Left lung (tissue), 14 donors: ENCODE data around the gene CWC27. TPM values are rescaled to one million over a fixed set of nuclear protein-coding genes. Genes with fewer than 3 reads are reported as not detected.
A peak's percentile ranks its signal among the peaks of the same experiment; 100 is the strongest.

ENCODE experiments used
- ATAC-seq: fragments of 200-7000 bp; cut with Tn5 transposase; one replicate; pipeline ENCODE4 v1.9.1; 2020; ENCODE audit warnings: moderate library complexity
- DNase-seq, 4 donors: peaks; one replicate each; pipeline ENCODE4 v3.0.0-alpha.2; 2013 to 2020
- H3K27ac ChIP-seq, 2 donors: fragments of 200-600 bp; sonication (generic) in 1 of 2; one replicate each; pipeline versions ENCODE4 v1.5.0 to v1.8.0; 2020 to 2021
- H3K27me3 ChIP-seq, 2 donors: fragments of 200-600 bp; sonication (generic) in 1 of 2; one replicate each; pipeline versions ENCODE4 v1.5.0 to v1.8.0; 2020 to 2021
- H3K36me3 ChIP-seq, 2 donors: fragments of 200-600 bp; sonication (generic) in 1 of 2; one replicate each; pipeline versions ENCODE4 v1.5.0 to v1.8.0; 2020 to 2021
- H3K4me1 ChIP-seq, 2 donors: fragments of 200-600 bp; one replicate each; pipeline ENCODE4 v1.8.0; 2021
- H3K4me3 ChIP-seq, 2 donors: fragments of 200-600 bp; sonication (generic) in 1 of 2; one replicate each; pipeline versions ENCODE4 v1.5.0 to v1.8.0; 2020 to 2021; ENCODE audit warnings: mild to moderate bottlenecking in 1 of 2
- H3K9me3 ChIP-seq, 2 donors: fragments of 200-600 bp; sonication (generic) in 1 of 2; one replicate each; pipeline versions ENCODE4 v1.5.0 to v1.8.0; 2020 to 2021
- CTCF ChIP-seq, 2 donors: fragments of 200-600 bp; sonication (generic) in 1 of 2; IDR thresholded peaks; one replicate each; pipeline versions ENCODE4 v1.5.0 to v1.8.0; 2021; ENCODE audit warnings: antibody characterized with exemption in 2 of 2
- intact Hi-C, 2 donors: fragments of 100-400 bp; cut with DNase I; formaldehyde crosslinking; loops; one replicate each; pipeline versions ENCODE4 v1.11.2 to v1.14.2; 2022
- long read RNA-seq, 12 donors: library from polyadenylated mRNA in 2 of 12; unstranded in 2 of 12; transcript quantifications; one replicate each; pipeline ENCODE4 v2.0.0 and lab custom pipeline, GENCODE V29; 2019 to 2026
- polyA plus RNA-seq, 6 donors: library from polyadenylated mRNA; unstranded; fragments of 120-200 nt; gene quantifications; one replicate each; pipeline ENCODE4 v1.2.1, GENCODE V29; 2013; ENCODE audit not compliant: insufficient read length in 6 of 6
- total RNA-seq, 2 donors: library from RNA; stranded (reverse); fragmentation: NEBNext Ultra II Directional; extraction: Animal tissue kit (Norgen Biotek cat#: 25700); gene quantifications; one replicate each; pipeline ENCODE4 v1.2.1, GENCODE V29; 2021
- donor health status: DM: no; HTN: yes; CAD: no.
- donor health status: DM: no; HTN: no; CAD: no.

The CWC27 gene
- total RNA-seq (10 to 100 TPM; 14.3 to 16.4 TPM), polyA plus RNA-seq (10 to 100 TPM; 32.4 to 45.4 (median 37.0) TPM)
- long read RNA-seq, donor 1, partial matches to known transcripts, result 0 of 1 reads
- long read RNA-seq, donor 1, other reads (novel, unspliced or antisense), result 0 of 1 reads
- long read RNA-seq, donor 2, partial matches to known transcripts, result 26 of 27 reads
- long read RNA-seq, donor 2, other reads (novel, unspliced or antisense), result 0 of 27 reads
- long read RNA-seq, donor 3, partial matches to known transcripts, result 0 of 3 reads
- long read RNA-seq, donor 3, other reads (novel, unspliced or antisense), result 0 of 3 reads
- long read RNA-seq, donor 4, partial matches to known transcripts, result 25 of 27 reads
- long read RNA-seq, donor 4, other reads (novel, unspliced or antisense), result 1 of 27 reads
- long read RNA-seq, donor 5, partial matches to known transcripts, result 12 of 15 reads
- long read RNA-seq, donor 5, other reads (novel, unspliced or antisense), result 0 of 15 reads
- long read RNA-seq, donor 6, partial matches to known transcripts, result 0 of 2 reads
- long read RNA-seq, donor 6, other reads (novel, unspliced or antisense), result 0 of 2 reads
- long read RNA-seq, donor 7, transcript CWC27-201 (14 exons, 2,078 nt), result major isoform, 7 of 7 reads
- long read RNA-seq, donor 7, partial matches to known transcripts, result 0 of 7 reads
- long read RNA-seq, donor 7, other reads (novel, unspliced or antisense), result 0 of 7 reads
- long read RNA-seq, donor 8, partial matches to known transcripts, result 0 of 4 reads
- long read RNA-seq, donor 8, other reads (novel, unspliced or antisense), result 0 of 4 reads
- long read RNA-seq, donor 9, result 0 reads
- long read RNA-seq, donor 10, partial matches to known transcripts, result 14 of 14 reads
- long read RNA-seq, donor 10, other reads (novel, unspliced or antisense), result 0 of 14 reads
- long read RNA-seq, donor 11, partial matches to known transcripts, result 0 of 2 reads
- long read RNA-seq, donor 11, other reads (novel, unspliced or antisense), result 0 of 2 reads
- long read RNA-seq, donor 12, partial matches to known transcripts, result 0 of 3 reads
- long read RNA-seq, donor 12, other reads (novel, unspliced or antisense), result 0 of 3 reads

GRCh38 chr5:64768358-64769312 lies at the start of gene CWC27, which contains the start of gene SREK1IP1:
Gene CWC27 (plus strand): TSS chr5:64768930. CDS start chr5:64769147, 217 bp downstream.
Gene SREK1IP1 (minus strand): TSS chr5:64768691. CDS start chr5:64768517, 174 bp downstream.
- no peak for TF ChIP-seq CTCF (IDR thresholded peaks at IDR 0.05)
- Histone ChIP-seq H3K36me3 (peaks cover 0 to 9% of the 10 kb centered on the region in 2 donors), H3K4me1 (peaks cover 22 to 41% of the 10 kb centered on the region in 2 donors), H3K27me3 (no peaks in the 10 kb centered on the region), H3K27ac (peak within 1 kb of the TSS; percentile 84 to 90), H3K9me3 (no peaks in the 10 kb centered on the region), H3K4me3 (peak within 1 kb of the TSS; percentile 84 to 89)
- intact Hi-C loops, result no loop called here
- peak; percentile 99 for ATAC-seq
- DNase-seq, result peak; percentile 87 to 91 (median 90)

- H3K9me3 ChIP-seq, result no peaks in the 10 kb centered on the region
- H3K27ac ChIP-seq, result no peak overlapping the region
- H3K27me3 ChIP-seq, result no peaks in the 10 kb centered on the region
- no peaks in the 10 kb centered on the region for H3K4me1 ChIP-seq
- H3K4me3 ChIP-seq, result no peak overlapping the region
- H3K36me3 ChIP-seq, result peaks cover 0 to 60% of the 10 kb centered on the region in 2 donors
- no peak for TF ChIP-seq CTCF (IDR thresholded peaks at IDR 0.05)
- DNase-seq, result no peak
- intact Hi-C loops, result no loop called here
- ATAC-seq, result no peak
Observed at GRCh38 chr5:64722588-64722987, 46.1 kb upstream of the CWC27 start.

GRCh38 chr5:64727150-64727549 lies 41.6 kb upstream of the CWC27 start:
- no peak for TF ChIP-seq CTCF (IDR thresholded peaks at IDR 0.05)
- peaks cover 0 to 63% of the 10 kb centered on the region in 2 donors for H3K36me3 ChIP-seq

GRCh38 chr5:64742411-64742810 lies 26.3 kb upstream of the CWC27 start:
- no peaks in the 10 kb centered on the region for H3K27me3 ChIP-seq
- intact Hi-C loops, result no loop called here

More at GRCh38 chr5:64727150-64727549, 41.6 kb upstream of the CWC27 start:
- ATAC-seq (no peak), DNase-seq (no peak)
- intact Hi-C loops, result no loop called here
- no peak overlapping the region for H3K27ac ChIP-seq
- H3K4me3 ChIP-seq, result no peak overlapping the region
- no peaks in the 10 kb centered on the region for H3K4me1 ChIP-seq
- H3K27me3 ChIP-seq, result no peaks in the 10 kb centered on the region
- no peaks in the 10 kb centered on the region for H3K9me3 ChIP-seq

More at GRCh38 chr5:64742411-64742810, 26.3 kb upstream of the CWC27 start:
- no peak overlapping the region for H3K27ac ChIP-seq
- DNase-seq (no peak), ATAC-seq (no peak)
- no peak for TF ChIP-seq CTCF (IDR thresholded peaks at IDR 0.05)
- H3K4me3 ChIP-seq, result no peak overlapping the region
- H3K4me1 ChIP-seq, result no peaks in the 10 kb centered on the region
- H3K36me3 ChIP-seq, result peaks cover 0 to 24% of the 10 kb centered on the region in 2 donors
- H3K9me3 ChIP-seq, result no peaks in the 10 kb centered on the region
